Activated CD4-positive, CD25-positive, alpha-beta regulatory T cell (primary cell): ENCODE data around the gene DNAJC7.

Source experiments
- DNase-seq, 4 experiments: peaks; one replicate each; lab custom pipeline; 2025; lab: John Stamatoyannopoulos, UW

The DNAJC7 gene

GRCh38 chr17:41975099-41976083 is 41.8 kb downstream of the DNAJC7 start:
- DNase-seq: no peak

GRCh38 chr17:41974658-41975057 is 42.6 kb downstream of the DNAJC7 start:
- DNase-seq: no peak

- DNase-seq: no peak
Observed at GRCh38 chr17:41974031-41974430, 43.2 kb downstream of the DNAJC7 start.

GRCh38 chr17:41973408-41973811 is 43.8 kb downstream of the DNAJC7 start:
- DNase-seq: no peak

- no peak for DNase-seq
Observed at GRCh38 chr17:41972571-41973407, 44.5 kb downstream of the DNAJC7 start.

- DNase-seq: no peak
Observed at GRCh38 chr17:41971721-41972523, 45.3 kb downstream of the DNAJC7 start.

- no peak for DNase-seq
Observed at GRCh38 chr17:41970901-41971331, 46.3 kb downstream of the DNAJC7 start.

GRCh38 chr17:41968676-41969075 is 48.6 kb downstream of the DNAJC7 start:
- DNase-seq: no peak

GRCh38 chr17:41967921-41968578 is 49.2 kb downstream of the DNAJC7 start:
- no peak for DNase-seq

GRCh38 chr17:41967141-41967920 is 49.9 kb downstream of the DNAJC7 start:
- DNase-seq: peak in 1 of 4 experiments; percentile 38

GRCh38 chr17:41966463-41967140 is 50.6 kb downstream of the DNAJC7 start, which contains the start of gene CNP:
TSS of gene CNP (plus strand) at chr17:41966795. CDS start at chr17:41966885, 90 bp downstream.
- peak; percentile 74 to 93 (median 86) for DNase-seq

- DNase-seq: peak in 3 of 4 experiments; percentile 22 to 23 (median 22)
Observed at GRCh38 chr17:41965694-41966462, 51.4 kb downstream of the DNAJC7 start.

- DNase-seq: peak; percentile 38 to 54 (median 44)
Observed at GRCh38 chr17:41962768-41963434, 54.3 kb downstream of the DNAJC7 start.

GRCh38 chr17:41962111-41962510 is 55.1 kb downstream of the DNAJC7 start:
- no peak for DNase-seq

- no peak for DNase-seq
Observed at GRCh38 chr17:41959336-41960095, 57.7 kb downstream of the DNAJC7 start.

GRCh38 chr17:41959030-41959335 is 58.3 kb downstream of the DNAJC7 start:
- no peak for DNase-seq

GRCh38 chr17:41957869-41958439 is 59.3 kb downstream of the DNAJC7 start:
- no peak for DNase-seq
